Keratinocyte (primary cell): ENCODE measurements around the gene COPS8. TPM values are rescaled to one million over a fixed set of nuclear protein-coding genes. Genes with fewer than 3 reads are reported as not detected.

Source experiments
- DNase-seq: peaks from one replicate; pipeline ENCODE4 v3.0.0-alpha.2; 2011; ENCODE audit warnings: low read depth, missing footprints, low spot score
- FAIRE-seq: peaks from 2 replicates; lab custom pipeline; 2011; peaks lifted over from hg19 to GRCh38; lab: Jason Lieb, UNC
- H2AFZ ChIP-seq: 2 replicates; pipeline ENCODE4 v1.6.0; 2012; ENCODE audit warnings: low read length, control low read depth, inconsistent platforms; ENCODE audit not compliant: control insufficient read depth
- H3K27ac ChIP-seq: 2 replicates; pipeline ENCODE4 v1.5.1; 2011; ENCODE audit warnings: low read length; ENCODE audit not compliant: control insufficient read depth, insufficient read depth
- H3K27me3 ChIP-seq: 3 replicates; pipeline ENCODE4 v1.6.0; 2011; ENCODE audit warnings: low read length; ENCODE audit not compliant: control insufficient read depth, insufficient read depth; ENCODE audit errors: extremely low read depth
- H3K36me3 ChIP-seq, 2 experiments: 2 replicates in 1 of 2; 3 replicates in 1 of 2; pipeline ENCODE4 v1.5.1; 2011; ENCODE audit warnings: low read length in 2 of 2, mild to moderate bottlenecking in 1 of 2; ENCODE audit not compliant: control insufficient read depth in 2 of 2, insufficient read depth in 2 of 2; ENCODE audit errors: extremely low read depth in 1 of 2
- H3K4me1 ChIP-seq: 3 replicates; pipeline ENCODE4 v1.5.1; 2011; ENCODE audit warnings: low read length; ENCODE audit not compliant: control insufficient read depth, insufficient read depth; ENCODE audit errors: extremely low read depth
- H3K4me2 ChIP-seq: 3 replicates; pipeline ENCODE4 v1.6.0; 2011; ENCODE audit warnings: low read depth, low read length; ENCODE audit not compliant: control insufficient read depth, insufficient read depth; ENCODE audit errors: extremely low read depth
- H3K4me3 ChIP-seq, 3 experiments: fragments of 200-600 bp in 1 of 3; sonication (generic) in 1 of 3; 2 replicates in 2 of 3; 3 replicates in 1 of 3; pipeline ENCODE4 v1.5.1; 2011 to 2016; ENCODE audit warnings: low read length in 3 of 3, mild to moderate bottlenecking in 3 of 3, control low read depth in 2 of 3, inconsistent platforms in 1 of 3, low read depth in 1 of 3, mixed read lengths in 1 of 3, mixed run types in 1 of 3, moderate library complexity in 1 of 3; ENCODE audit not compliant: control insufficient read depth in 2 of 3, insufficient read depth in 2 of 3; ENCODE audit errors: extremely low read depth in 1 of 3
- H3K79me2 ChIP-seq: 2 replicates; pipeline ENCODE4 v1.6.0; 2012; ENCODE audit warnings: low read length; ENCODE audit not compliant: control insufficient read depth, insufficient read depth
- H3K9ac ChIP-seq: 3 replicates; pipeline ENCODE4 v1.6.0; 2011; ENCODE audit warnings: low read length; ENCODE audit not compliant: control insufficient read depth, insufficient read depth; ENCODE audit errors: extremely low read depth
- H3K9me1 ChIP-seq: 3 replicates; pipeline ENCODE4 v1.6.0; 2011; ENCODE audit warnings: low read length; ENCODE audit not compliant: control insufficient read depth, insufficient read depth; ENCODE audit errors: extremely low read depth
- H3K9me3 ChIP-seq: 2 replicates; pipeline ENCODE4 v1.5.1; 2012; ENCODE audit warnings: low read depth, low read length; ENCODE audit not compliant: control insufficient read depth
- H4K20me1 ChIP-seq: 3 replicates; pipeline ENCODE4 v1.6.0; 2011; ENCODE audit warnings: low read length; ENCODE audit not compliant: control insufficient read depth, insufficient read depth; ENCODE audit errors: extremely low read depth
- CTCF ChIP-seq, 3 experiments: IDR thresholded peaks in 1 of 3; conservative IDR thresholded peaks in 1 of 3; optimal IDR thresholded peaks in 1 of 3; 2 replicates in 2 of 3; 3 replicates in 1 of 3; pipeline versions ENCODE3 to v1.5.1; 2011; ENCODE audit warnings: low read length in 3 of 3, mild to moderate bottlenecking in 3 of 3, moderate library complexity in 2 of 3, control low read depth in 1 of 3, inconsistent platforms in 1 of 3; ENCODE audit not compliant: insufficient read depth in 2 of 3; ENCODE audit errors: extremely low read depth in 1 of 3
- EZH2 ChIP-seq: IDR thresholded peaks from one replicate; pipeline ENCODE4 v1.6.1; 2012; ENCODE audit warnings: inconsistent platforms, mild to moderate bottlenecking, low read length, moderate library complexity
- dilution Hi-C: fragments of 300-500 bp; cut with MboI; formaldehyde crosslinking; loops from one replicate; pipeline ENCODE4 v1.7.0; 2020; ENCODE audit warnings: low sequenced_read_pairs; ENCODE audit not compliant: extremely low pct_ligation_motif_present
- polyA plus RNA-seq, 5 experiments: library from polyadenylated mRNA; depleted of rRNA in 3 of 5; stranded (reverse) in 3 of 5; stranded (forward) in 1 of 5; unstranded in 1 of 5; fragments of >200 nt; gene quantifications; 1 replicate in 1 of 5; 2 replicates in 3 of 5; 3 replicates in 1 of 5; pipeline versions ENCODE4 v1.2.1 to v1.2.3, GENCODE V29; 2011 to 2012; ENCODE audit warnings: missing spikeins in 2 of 5, low read depth in 1 of 5, low replicate concordance in 1 of 5

COPS8 gene
- polyA plus RNA-seq, 1 donor (not counting 4 experiments of a cell fraction or from before 2014, with no cell fraction given) = 136 TPM

- Histone ChIP-seq H2AFZ (no peak overlapping the region), H3K9me3 (no peaks in the 10 kb centered on the region), H4K20me1 (no peaks in the 10 kb centered on the region), H3K4me2 (no peak overlapping the region), H3K4me1 (no peaks in the 10 kb centered on the region), H3K4me3 (no peak overlapping the region), H3K79me2 (no peaks in the 10 kb centered on the region), H3K9me1 (no peaks in the 10 kb centered on the region), H3K36me3 (no peaks in the 10 kb centered on the region), H3K27me3 (no peaks in the 10 kb centered on the region), H3K27ac (no peak overlapping the region), H3K9ac (no peak overlapping the region)
- dilution Hi-C loops = no loop called here
- FAIRE-seq = no peak
- TF ChIP-seq EZH2 (no peak), CTCF (optimal IDR thresholded peaks at IDR 0.05 in 1 of 3, IDR thresholded peaks at IDR 0.05 in 1 of 3, conservative IDR thresholded peaks at IDR 0.05 in 1 of 3; ENCODE audit: extremely low read depth in 1 of 3, insufficient read depth in 2 of 3, low read length in 3 of 3) (no peak)
- no peak for DNase-seq
Measured at GRCh38 chr2:237055386-237056100, 30.1 kb upstream of the COPS8 start.

DNA sequence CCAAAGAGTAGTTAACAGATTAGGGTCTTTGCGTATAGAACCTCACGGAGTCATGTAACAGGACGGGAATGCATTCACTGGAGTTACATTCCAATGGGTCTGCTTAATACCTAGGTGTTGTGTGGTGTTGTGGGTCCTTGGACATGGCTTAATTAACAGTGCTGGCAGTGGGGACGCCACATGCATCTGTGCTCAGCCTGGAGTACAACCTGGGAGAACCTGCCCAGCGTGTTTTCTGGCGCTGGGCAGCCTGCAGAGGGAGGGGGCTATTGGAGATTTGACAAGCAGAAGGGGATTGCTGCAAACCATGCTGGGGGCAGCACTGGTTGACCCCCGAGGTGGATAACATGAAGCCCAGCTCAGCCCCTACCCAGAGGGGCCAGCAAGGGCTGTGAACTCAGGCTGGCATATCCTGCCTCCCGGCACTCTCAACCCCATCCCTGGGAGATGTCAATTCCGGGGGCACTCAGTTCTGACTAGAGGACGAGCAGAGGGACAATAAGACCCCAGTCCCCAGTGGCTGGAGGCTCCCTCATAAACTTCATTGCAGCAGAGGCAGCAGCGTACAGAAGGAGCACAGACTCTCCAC, 29.3 kb upstream of the COPS8 start:
- no peak overlapping the region for H3K4me3 ChIP-seq
- no peak overlapping the region for H3K4me2 ChIP-seq
- DNase-seq (no peak), FAIRE-seq (no peak)
- H3K9ac ChIP-seq = no peak overlapping the region
- H3K27ac ChIP-seq = no peak overlapping the region
- H3K36me3 ChIP-seq = no peaks in the 10 kb centered on the region
- H3K9me1 ChIP-seq = no peaks in the 10 kb centered on the region
- no peaks in the 10 kb centered on the region for H3K9me3 ChIP-seq
- H3K27me3 ChIP-seq = no peaks in the 10 kb centered on the region
- no peaks in the 10 kb centered on the region for H3K79me2 ChIP-seq
- no peak overlapping the region for H2AFZ ChIP-seq
- H3K4me1 ChIP-seq = no peaks in the 10 kb centered on the region
- no peaks in the 10 kb centered on the region for H4K20me1 ChIP-seq
- dilution Hi-C loops = no loop called here
- TF ChIP-seq EZH2 = no peak
- TF ChIP-seq CTCF (optimal IDR thresholded peaks at IDR 0.05 in 1 of 3, IDR thresholded peaks at IDR 0.05 in 1 of 3, conservative IDR thresholded peaks at IDR 0.05 in 1 of 3; ENCODE audit: extremely low read depth in 1 of 3, insufficient read depth in 2 of 3, low read length in 3 of 3) = no peak
